Activated T-cell treated with anti-CD3 and anti-CD28 coated beads for 24 hours (primary cell): ENCODE measurements around the gene QRICH2.
"Not testable (repeated sequence)": the region's sequence is repeated elsewhere in the genome, so short reads cannot be mapped to it uniquely, and the experiment has no call there.

Experiments used
- DNase-seq: peaks from one replicate; pipeline ENCODE4 v3.0.0-alpha.2; 2020; ENCODE audit warnings: low read depth

Gene QRICH2

DNA sequence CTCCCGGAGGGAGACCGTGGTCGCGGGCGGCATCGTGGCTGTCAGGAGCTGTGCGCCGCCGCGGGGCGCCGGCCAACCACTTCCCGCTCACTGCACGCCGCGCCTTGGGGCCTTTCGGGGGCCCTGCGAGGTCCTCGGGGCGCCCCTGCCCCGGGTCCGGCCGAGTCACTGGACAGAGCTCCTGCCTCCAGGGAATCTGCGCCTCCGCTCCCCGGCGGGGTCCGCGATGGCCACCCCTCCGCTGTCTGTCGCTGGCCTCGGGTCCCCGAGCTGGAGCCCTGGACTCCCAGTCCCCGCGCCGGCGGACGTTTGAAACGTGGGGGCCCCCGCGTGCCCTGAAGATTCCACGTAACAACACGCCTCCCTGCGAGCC, at the start of gene QRICH2:
Gene QRICH2 (minus strand): TSS at position 311 of the 373 bp plus-strand sequence. CDS start 278 bp downstream, at position 33.
- no peak for DNase-seq

GRCh38 chr17:76357597-76358158, 49.6 kb upstream of the QRICH2 start:
- DNase-seq = no peak

DNA sequence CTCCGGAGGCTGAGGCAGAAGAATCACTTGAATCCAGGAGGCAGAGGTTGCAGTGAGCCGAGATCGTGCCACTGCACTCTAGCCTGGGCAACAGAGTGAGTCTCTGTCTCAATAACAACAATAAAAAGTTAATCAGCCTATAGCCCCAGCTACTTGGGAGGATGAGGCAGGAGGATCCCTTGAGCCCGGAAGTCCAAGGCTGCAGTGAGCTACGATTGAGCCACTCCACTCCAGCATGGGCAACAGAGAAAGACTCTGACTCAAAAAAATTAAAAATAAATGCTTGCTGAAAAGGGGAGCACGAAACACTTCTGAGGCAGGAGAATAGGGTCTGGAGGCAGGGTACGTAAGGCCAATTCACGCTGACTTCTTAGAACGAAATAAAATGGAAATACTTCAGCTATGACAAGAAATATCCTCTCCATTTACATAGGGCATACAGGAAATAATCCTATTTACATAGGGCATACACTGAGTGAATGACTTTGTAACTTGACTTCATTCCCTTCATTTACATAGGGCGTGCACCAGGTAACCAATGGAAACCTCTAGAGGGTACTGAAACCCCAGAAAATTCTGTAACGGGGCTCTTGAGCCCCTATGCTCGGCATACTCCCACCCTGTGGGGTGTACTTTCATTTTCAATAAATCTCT, 48.9 kb upstream of the QRICH2 start:
- no peak for DNase-seq

GRCh38 chr17:76354747-76355310, 46.8 kb upstream of the QRICH2 start:
- no peak for DNase-seq

GRCh38 chr17:76354317-76354729, 46.2 kb upstream of the QRICH2 start:
- no peak for DNase-seq

- peak; percentile 77 for DNase-seq
Observed at GRCh38 chr17:76353599-76354316, 45.7 kb upstream of the QRICH2 start, which contains the start of gene PRPSAP1. Gene PRPSAP1 (minus strand): TSS chr17:76353916. CDS start chr17:76353703, 213 bp downstream.

DNA sequence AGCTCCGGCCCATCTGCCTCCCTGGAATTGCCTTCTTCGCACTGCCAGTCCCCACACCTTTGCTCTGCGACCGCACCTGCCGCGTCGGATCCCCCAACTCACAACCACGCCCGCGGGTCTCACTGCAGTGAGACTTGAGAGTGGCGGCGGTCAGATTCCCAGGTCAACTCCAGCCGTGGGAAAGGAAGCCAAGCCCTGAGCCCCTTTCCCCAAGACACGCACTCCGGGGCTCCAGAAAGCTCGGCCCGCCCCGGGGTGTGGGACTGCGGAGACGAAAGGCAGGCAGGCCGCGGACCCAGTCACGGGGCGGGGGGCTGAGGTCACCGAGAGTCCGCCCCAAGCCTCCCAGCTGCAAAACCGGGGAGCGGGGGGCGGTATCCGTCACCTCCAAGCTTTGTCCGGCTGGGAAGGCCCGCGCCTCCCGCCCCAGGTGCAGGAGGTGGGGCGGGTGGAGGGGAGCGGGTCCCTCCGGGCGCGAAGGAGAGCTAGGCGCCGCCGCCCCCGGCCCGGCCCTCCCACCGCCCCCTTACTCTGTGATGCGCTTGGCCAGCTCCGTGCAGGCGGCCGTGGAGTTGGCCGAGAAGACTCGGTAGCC, 45.0 kb upstream of the QRICH2 start:
- DNase-seq = no peak

GRCh38 chr17:76351526-76352071, 43.5 kb upstream of the QRICH2 start:
- no peak for DNase-seq

- no peak for DNase-seq
Observed at GRCh38 chr17:76350463-76350862, 42.4 kb upstream of the QRICH2 start.

- DNase-seq = not testable (repeated sequence)
Observed at GRCh38 chr17:76346936-76347335, 38.9 kb upstream of the QRICH2 start.

GRCh38 chr17:76345377-76345974, 37.4 kb upstream of the QRICH2 start:
- no peak for DNase-seq

DNA sequence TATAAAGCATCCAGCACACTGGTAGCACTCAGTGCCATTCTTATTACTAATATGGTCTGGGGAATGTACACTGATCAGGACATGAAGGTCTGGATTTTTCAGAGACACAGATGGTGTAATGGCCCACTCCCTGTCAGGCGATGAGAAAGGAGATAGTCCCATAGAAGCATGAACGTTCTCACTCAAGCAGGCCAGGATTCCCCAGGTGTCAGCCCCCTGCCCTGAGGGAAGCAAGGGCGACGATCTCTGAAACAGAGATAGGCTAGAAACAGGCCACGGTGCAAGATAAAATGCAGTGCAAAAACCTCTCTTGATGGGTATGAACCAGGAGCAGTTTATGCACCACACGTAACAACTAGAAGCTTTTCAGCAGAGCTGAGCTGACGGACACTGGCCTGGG, 35.0 kb upstream of the QRICH2 start:
- DNase-seq = no peak

- DNase-seq = no peak
Observed at GRCh38 chr17:76341301-76341700, 33.2 kb upstream of the QRICH2 start.

DNA sequence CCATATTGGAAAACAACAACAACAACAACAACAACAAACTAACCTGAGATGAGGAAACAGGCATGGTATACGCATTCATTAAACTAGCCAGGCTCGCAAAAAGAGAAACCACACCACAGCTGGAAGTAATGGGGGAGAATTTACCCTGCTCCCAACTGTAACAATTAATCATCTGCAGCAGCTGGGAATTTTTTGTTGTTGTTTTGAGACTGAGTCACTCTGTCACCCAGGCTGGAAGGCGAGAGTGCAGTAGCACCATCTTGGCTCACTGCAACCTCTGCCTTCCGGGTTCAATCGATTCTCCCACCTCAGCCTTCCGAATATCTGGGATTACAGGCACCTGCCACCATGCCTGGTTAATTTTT, 29.3 kb upstream of the QRICH2 start:
- DNase-seq = no peak

- DNase-seq = no peak
Observed at GRCh38 chr17:76336756-76337412, 28.8 kb upstream of the QRICH2 start.

- no peak for DNase-seq
Observed at GRCh38 chr17:76335716-76336381, 27.8 kb upstream of the QRICH2 start.

- no peak for DNase-seq
Observed at GRCh38 chr17:76333673-76334505, 25.8 kb upstream of the QRICH2 start.

GRCh38 chr17:76331083-76331482, 23.0 kb upstream of the QRICH2 start:
- no peak for DNase-seq

GRCh38 chr17:76329664-76330063, 21.6 kb upstream of the QRICH2 start:
- DNase-seq = no peak

- DNase-seq = no peak
Observed at GRCh38 chr17:76327696-76328095, 19.6 kb upstream of the QRICH2 start.
